PFSK-1 (cell line): ENCODE data around the gene UBXN1.

Experiments
- FOXP2 ChIP-seq: optimal IDR thresholded peaks from 2 replicates; pipeline ENCODE3; 2011; ENCODE audit warnings: borderline replicate concordance, control low read depth, inconsistent platforms; ENCODE audit not compliant: insufficient read depth; ENCODE audit errors: extremely low read length, extremely low read depth
- POLR2AphosphoS5 ChIP-seq: IDR thresholded peaks from 2 replicates; pipeline ENCODE4 v1.6.1; 2012; ENCODE audit warnings: low read depth, mild to moderate bottlenecking, control low read depth, low read length, moderate library complexity
- REST ChIP-seq, 2 experiments: IDR thresholded peaks; 2 replicates each; pipeline versions ENCODE4 v1.6.1 to v1.8.0; 2011 to 2012; ENCODE audit warnings: low read depth in 2 of 2, low read length in 2 of 2, control low read depth in 1 of 2, inconsistent platforms in 1 of 2, mild to moderate bottlenecking in 1 of 2, moderate library complexity in 1 of 2; ENCODE audit not compliant: insufficient read depth in 1 of 2
- SIN3A ChIP-seq: IDR thresholded peaks from 2 replicates; pipeline ENCODE4 v1.6.1; 2012; ENCODE audit warnings: mild to moderate bottlenecking, low read length, moderate library complexity, borderline replicate concordance; ENCODE audit not compliant: insufficient read depth
- TAF1 ChIP-seq: IDR thresholded peaks from 2 replicates; pipeline ENCODE4 v1.6.1; 2012; ENCODE audit warnings: low read length, control low read depth, borderline replicate concordance; ENCODE audit not compliant: insufficient read depth

- TF ChIP-seq SIN3A (no peak), POLR2AphosphoS5 (no peak), REST (IDR thresholded peaks at IDR 0.05; ENCODE audit: insufficient read depth in 1 of 2, low read depth in 2 of 2, low read length in 2 of 2) (no peak), TAF1 (no peak), FOXP2 (no peak)
These were observed 8.9 kb upstream of the UBXN1 start for GRCh38 chr11:62687508-62688396.
